Measurements from ENCODE around the gene C2orf49. TPM values are rescaled to one million over a fixed set of nuclear protein-coding genes. Genes with fewer than 3 reads are reported as not detected.

The C2orf49 gene
- 18.5 and 20.1 TPM in 2 replicates for total RNA-seq

DNA sequence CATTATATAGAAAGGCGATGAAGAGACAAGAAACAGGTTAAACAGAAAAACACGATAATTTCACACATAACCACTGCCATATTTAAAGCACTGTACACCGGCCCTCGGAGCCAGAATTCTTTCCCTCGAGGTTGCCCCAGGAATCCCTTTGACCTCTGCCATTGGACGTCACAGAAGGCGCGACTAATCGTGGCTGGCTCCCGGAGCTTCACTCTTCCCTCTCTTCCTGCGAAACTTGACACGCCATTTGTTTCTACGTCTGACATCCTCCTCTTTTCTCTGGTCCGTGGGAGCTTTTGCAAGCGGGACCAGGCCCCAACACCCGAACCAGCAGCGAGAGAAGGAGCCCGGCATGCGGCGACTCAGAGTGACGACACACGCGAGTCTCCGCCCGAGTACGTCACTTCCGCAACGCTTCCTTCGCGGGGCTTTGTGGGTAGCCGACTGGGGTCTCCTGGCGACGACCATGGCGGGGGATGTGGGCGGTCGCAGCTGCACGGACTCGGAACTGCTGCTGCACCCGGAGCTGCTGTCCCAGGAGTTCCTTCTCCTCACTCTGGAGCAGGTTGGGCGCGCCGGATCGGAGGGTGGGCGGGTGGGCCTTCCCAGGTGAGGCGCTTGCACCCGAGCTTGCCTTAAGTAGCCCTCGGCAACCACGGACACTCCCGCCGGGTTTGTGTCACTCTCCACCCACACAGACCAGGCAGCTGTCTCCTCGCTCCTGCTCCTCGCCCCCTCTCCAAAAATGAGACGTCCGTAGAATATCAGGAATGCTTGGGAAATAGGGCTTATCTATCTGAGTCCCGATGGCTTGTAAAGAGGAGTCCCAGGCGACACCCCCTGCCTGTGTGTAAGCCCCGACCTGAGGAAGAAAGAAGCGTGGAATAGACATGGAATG lies at the start of gene C2orf49:
Gene C2orf49, plus strand, starts transcription at position 419 of the 898 bp plus-strand sequence. Its CDS starts 48 bp downstream, at position 467.
- intact Hi-C loops (cut with micrococcal nuclease): loop anchor here (1.0 to 10.0 kb wide), 8 partner anchors 8 to 857 kb away; partner anchors contain the start of genes FHL2, MRPS9, TGFBRAP1 and UXS1

DNA sequence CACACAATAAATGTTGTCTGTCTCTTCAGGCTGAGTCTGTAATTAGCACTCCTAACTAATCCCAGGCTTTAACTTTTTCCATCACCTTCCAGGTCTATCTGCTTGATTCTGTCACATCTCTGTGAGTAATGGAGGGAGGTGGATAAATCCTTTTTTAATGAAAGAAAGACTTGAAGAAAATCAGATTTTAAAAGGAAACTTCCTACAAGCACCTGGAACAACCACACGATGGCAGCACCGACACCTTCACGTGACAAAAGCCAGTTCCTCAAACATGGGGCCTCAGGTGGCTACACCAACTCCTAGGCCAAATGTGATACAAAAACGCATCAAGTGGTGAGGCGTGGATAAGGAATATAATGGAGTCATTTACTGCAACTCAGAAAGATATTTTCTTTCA lies 49.6 kb upstream of the C2orf49 start:
- intact Hi-C loops (cut with micrococcal nuclease): loop anchor here (2.0 kb wide), 1 partner anchor 233 kb away; no protein-coding TSS in a partner anchor

DNA sequence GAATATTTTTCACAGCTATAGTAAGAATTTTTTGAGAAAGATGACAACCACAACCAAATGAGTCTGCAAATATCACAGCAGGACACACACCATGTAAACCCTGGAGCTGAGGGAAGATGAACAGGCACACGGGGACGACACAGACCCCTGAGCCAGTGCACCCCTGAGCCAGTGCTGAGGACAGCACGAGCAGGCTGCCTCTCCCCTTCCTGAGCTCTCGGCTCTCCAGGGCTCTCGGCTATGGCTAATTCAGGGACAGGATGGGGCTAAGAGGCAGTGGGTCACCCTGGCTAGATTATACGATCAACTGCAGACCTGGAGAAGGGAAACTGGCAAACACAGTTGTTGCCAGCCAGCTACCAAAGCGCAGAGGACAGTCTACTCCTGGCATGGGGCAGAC lies 49.2 kb upstream of the C2orf49 start:
- intact Hi-C loops (cut with micrococcal nuclease): no loop called here

DNA sequence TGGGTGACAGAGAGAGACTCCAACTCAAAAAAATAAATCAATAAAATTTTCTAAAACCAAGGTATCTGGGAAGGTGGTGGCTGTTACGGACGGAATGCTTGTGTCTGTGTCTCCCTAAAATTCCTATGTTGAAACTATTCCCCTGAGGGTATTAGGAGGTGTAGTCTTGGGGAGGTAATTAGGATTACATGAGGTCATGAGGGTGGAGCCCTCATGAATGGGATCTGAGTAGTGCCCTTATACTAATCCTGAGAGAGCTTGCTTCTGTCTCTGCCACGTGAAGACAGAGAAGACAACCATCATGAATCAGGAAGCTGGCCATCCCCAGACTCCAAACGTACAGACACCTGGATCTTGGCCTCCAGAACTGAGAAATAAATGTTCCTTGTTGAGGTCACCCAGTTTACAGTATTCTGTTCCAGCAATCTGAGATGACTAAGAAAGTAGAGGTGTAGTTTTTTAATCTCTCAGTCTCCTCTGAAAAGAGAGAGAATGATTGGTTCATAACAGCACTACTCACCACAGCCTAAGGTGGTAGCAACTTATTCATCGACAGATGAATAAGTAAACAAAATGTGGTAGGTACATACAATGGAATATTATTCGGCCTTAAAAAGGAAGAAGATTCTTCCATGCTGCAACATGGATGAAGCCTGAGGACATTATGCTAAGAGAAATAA lies 46.2 kb upstream of the C2orf49 start:
- intact Hi-C loops (cut with micrococcal nuclease): no loop called here

DNA sequence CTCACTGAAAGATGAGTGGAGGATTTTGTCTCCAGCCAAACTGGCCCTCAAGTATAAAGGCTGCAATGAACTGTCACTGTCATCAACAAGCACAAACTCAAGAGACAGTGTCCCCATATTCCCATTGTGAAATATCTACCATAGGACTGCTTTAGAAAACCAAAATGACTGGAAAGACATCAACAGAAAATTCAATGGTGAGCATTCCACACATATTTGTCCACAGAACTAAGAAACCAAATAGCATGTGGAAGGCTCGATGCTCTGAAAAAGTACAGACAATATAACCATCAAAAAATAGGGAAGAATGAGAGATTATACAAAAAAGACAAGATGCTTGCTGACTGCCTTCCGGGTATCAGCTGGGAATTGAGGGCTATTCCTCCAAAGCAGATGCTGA lies 45.4 kb upstream of the C2orf49 start:
- intact Hi-C loops (cut with micrococcal nuclease): no loop called here

DNA sequence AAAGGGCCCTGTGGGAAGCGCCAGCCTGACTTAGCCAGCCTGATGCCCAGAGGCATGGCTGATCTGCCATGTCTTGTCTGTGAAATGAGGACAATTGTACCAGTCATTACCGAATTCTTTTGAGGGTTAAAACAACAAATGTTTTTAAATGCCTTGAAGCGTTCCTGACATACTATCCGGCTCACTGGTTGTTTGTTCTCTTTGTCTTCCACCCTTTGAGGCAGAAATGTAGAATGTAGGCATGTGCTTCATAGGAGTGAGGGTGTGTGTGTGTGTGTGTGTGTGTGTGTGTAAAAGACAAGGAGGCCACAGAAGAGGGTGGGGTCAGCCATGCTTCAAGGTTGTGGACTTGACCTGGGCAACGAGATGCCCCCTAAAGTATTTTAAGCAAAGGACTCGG lies 43.3 kb upstream of the C2orf49 start:
- intact Hi-C loops (cut with micrococcal nuclease): no loop called here

DNA sequence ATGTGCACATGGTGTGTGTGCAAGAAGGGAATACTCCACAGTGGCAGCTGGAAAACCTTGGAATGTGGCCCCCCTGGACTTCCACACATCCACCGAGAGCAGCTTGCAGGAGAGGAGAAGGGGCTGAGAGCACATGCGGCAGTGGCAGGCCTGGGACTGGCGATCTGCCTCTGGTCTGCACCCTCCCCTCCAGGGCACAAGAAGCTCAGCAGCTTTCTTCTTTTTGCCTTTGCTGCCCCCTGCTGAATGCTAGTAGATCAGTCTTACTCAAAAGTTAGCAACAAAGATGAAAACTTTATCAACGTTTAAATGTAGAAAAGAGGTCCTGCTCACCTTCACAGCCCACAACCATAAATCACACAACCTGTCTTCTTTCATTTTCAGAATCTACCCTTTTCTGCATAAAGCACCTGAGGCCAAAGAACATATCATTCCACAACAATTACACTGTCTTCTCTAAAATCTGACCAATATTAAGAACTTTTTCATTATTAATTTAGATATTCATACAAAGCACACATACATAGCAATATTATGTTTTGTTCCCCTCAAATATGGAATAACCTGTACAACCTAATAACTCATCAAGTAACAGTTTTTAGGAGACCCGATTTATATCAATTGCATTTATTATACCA lies 42.4 kb upstream of the C2orf49 start:
- intact Hi-C loops (cut with micrococcal nuclease): loop anchor here (1.0 kb wide), 1 partner anchor 181 kb away; no protein-coding TSS in a partner anchor

DNA sequence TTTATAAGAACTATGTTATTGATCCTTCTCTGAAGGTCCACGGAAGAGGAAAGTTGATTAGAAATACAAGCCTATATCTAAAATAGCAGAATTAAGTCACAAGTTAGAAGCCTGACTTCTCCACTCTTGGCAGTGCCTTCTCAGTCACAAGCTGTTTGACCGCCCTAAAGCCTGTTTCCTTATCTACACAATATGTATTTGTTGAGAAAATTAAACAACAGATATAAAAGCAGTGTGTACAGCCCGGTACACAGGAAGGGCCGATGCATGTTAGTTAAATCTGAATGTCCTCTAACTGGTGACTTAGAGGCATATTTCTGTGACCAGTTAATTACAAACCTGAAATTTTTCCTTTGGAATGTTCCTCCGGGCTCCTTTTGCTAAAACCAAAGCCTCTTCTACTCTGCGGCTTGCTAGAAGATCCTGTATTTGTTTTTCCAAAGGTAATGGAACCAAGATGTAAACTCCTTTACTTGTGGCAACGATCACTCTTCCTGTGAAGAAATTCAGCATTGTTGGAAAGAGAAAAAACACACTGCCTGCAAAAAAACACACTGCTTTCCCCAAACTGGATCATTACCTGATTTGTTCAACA lies 41.2 kb upstream of the C2orf49 start:
- intact Hi-C loops (cut with micrococcal nuclease): no loop called here

DNA sequence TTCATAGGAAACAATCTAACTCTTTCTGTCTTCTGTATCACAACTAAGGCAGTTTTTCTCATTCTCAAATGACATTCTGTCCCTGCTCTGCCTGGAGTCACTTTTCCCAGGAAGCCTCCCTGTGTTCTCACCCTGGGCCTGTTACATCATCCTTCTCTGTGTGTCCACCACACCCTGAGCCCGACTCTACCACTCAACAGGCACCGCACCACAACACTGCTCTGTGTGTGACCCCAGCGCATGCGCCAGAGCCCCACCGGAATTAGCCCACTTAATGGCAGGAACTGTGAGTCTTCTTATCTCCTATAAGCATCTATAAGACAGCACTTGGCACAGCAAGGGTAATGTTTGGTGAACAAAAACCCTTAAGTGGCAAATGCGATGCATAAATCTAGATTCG lies 40.1 kb upstream of the C2orf49 start:
- intact Hi-C loops (cut with micrococcal nuclease): no loop called here

DNA sequence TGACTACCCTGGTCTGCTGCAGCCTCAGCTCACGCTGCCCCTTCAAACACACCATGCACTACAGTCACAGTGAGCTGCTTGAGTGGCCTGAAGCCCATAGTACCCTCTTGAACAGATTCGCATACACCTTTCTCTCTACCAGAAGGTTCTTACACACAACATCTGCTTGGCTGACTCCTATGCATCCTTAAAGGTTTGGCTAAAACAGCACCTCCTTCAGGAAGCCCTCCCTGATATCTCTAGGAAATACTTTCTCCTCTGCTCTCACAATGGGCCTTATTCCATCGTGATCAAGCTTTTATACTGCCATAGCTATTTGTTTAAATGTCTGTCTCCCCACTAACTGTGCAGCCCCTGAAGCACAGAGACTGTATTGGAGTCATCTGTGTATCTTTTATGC lies 39.3 kb upstream of the C2orf49 start:
- intact Hi-C loops (cut with micrococcal nuclease): no loop called here

DNA sequence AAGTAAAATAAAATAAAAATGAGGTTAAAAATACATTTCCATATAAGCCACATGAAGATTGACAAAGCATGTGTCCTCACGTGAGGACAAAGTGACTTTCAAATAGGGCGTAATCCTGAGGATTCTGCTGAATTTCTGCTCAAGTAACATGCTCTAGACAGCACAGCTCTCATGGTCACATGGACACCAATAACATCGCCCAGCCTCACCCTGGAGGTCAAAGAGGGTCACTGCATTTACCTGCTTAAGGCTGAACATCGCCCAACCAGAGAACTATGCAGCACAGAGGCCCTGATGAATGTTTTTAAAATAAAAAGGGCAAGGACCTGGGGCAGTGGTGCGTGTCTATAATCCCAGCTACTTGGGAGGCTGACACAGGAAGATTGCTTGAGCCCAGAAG lies 38.0 kb upstream of the C2orf49 start:
- intact Hi-C loops (cut with micrococcal nuclease): no loop called here

DNA sequence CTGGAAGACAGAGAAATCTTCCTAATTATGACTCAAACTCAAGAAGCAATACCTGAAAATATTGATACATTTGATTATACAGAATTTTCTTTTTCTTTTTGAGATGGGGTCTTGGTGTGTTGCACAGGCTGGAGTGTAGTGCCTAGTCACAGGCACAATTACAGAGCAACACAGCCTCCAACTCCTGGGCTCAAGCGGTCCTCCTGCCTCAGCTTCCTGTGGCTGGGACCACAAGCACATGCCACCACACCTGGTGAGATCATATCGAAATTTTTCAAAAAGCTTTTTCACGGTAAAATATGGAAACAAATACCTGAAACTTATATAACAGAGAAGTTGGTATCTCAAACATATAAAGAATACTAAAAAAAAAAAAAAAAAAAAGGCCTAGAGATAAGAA lies 35.7 kb upstream of the C2orf49 start:
- intact Hi-C loops (cut with micrococcal nuclease): no loop called here

DNA sequence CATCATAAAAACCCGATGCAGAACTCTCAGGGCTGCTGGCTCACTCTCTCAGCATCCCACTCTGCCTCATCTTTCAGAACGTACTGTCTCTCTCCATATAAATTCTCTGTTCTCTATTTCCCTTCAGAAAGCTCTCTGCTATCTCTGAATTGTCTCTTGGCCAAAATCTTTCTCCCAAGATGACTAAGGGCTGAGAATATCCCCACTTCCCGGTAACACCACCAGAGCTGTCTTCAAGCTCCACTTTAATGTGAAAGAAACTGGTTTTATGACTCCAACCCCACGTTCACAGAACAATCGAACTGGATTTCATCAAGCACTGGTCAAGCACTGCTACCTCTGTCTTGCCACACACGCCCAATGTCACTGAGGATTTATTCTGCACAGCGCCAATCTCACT lies 30.2 kb upstream of the C2orf49 start:
- intact Hi-C loops (cut with micrococcal nuclease): no loop called here

DNA sequence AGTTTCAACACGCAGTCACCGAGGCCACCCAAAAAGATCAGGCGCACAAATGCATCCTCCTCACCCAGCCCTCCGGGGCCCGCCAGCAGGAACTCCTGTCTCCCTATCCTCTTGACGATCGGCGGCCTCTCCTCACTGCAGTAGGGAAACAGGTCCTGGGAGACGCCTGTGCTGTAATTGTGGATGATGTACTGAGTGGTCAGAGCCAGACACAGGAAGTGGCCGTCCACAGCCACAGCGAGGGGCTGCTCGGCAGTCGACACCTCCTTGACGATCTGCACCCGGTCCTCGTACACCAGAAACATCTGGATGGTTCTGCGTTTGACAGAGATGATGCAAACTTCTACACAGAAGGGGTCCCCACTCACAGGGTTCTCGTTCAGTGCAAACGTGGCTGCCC lies 29.8 kb upstream of the C2orf49 start:
- intact Hi-C loops (cut with micrococcal nuclease): no loop called here

DNA sequence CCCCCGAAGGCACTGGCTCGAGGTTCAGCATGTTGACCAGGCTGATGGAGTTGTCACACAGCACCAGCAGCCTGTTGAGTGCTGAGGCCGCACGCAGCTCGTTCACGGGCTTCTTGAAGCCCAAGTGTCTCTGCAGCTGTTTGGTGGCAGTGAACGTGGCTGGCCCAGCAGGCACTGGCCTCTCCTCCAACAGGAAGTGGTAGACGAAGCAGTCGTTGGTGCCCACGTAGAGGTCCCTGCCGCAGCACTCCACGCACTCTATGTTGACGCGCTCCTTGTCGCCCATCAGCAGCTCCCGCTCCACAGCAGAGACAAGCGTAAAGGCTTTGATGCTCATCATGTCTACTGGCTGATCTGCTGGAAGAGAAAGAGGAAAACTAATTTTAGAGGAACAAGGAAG lies 29.4 kb upstream of the C2orf49 start:
- intact Hi-C loops (cut with micrococcal nuclease): no loop called here

DNA sequence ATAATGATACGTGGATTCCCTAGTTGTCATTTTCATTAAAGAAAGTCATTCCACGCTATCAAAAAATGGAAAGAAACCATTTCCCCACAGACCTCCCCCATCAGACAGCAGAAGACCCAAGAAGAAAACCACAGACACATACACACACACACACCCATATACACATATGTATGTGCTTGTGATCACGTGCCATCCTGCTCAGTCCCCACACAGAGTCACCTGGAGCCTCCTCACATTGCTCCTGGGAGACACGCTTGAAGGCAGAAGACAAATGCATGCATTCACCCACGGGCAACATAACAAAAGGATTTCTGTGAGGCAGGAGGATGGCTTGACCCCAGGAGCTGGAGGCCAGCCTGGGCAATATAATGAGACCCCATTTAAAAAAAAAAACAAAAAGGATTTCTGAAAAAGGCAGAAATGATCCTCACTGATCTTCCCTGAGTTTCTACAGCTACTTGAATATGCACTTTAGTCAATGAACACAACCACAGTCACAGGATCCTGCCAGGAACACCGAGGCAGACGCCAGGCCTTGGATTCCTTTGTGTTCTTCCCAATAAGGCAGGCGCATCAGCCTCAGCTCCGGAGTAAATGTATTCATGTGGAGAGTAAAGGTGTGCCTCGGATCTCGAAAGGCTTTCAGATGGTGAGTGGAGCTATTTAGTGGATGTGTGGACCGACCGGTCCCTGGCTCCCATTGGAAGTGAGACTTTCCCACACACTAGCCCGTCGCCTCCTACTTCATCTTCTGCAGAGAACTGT lies 28.8 kb upstream of the C2orf49 start:
- intact Hi-C loops (cut with micrococcal nuclease): no loop called here

DNA sequence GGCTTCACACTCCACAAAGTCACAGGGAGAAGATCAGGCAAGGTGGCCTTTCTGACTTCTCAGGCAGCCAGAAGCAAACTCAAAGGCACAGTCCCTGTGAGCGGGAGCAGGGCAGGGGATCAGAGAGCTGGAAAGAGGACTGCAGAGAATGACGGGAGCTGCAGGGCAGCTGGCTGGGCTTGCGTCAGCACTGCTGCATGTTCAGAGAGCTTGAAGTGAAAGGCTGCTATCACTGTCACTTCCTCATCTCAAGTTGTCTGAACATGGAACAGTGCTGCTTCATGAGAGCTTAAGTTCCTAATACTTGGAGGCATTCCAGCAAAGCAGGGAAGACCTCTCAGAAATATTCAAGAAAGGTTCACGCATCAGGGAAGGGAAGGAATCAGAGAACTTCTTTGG lies 28.2 kb upstream of the C2orf49 start:
- intact Hi-C loops (cut with micrococcal nuclease): no loop called here

DNA sequence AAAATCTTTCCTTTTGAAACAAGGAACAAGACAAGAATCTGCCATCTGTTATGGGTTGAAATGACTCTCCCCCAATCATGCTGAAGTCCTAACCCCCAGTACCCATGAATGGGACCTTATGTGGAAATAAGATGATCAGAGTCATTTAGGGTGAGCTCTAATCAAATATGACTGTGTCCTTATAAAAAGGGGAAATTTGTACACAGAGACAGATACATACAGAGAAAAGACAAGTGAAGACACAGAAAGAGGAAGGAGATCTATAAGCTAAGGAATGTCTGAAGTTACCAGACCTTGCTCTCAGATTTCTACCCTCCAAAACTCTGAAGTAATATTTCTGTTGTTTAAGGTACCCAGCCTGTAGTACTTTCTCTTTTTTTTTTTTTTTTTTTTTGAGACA lies 23.5 kb upstream of the C2orf49 start:
- intact Hi-C loops (cut with micrococcal nuclease): no loop called here

DNA sequence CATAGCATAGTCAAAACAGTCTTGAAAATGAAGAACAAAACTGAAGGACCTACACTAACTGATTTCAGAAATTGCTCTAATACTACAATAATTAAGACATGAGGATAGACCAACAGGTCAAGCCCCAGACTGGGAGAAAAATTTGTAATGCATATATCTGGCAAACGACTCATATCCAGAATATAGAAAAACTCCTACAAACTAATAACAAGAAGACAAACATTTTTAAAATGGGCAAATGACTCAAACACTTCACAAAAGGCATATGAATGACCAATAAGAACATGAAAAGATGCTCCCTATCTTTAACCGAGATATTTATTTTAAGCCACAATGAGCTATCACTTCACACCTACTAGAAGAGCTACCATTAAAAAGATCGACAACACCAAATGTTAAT lies 22.0 kb upstream of the C2orf49 start:
- intact Hi-C loops (cut with micrococcal nuclease): no loop called here

DNA sequence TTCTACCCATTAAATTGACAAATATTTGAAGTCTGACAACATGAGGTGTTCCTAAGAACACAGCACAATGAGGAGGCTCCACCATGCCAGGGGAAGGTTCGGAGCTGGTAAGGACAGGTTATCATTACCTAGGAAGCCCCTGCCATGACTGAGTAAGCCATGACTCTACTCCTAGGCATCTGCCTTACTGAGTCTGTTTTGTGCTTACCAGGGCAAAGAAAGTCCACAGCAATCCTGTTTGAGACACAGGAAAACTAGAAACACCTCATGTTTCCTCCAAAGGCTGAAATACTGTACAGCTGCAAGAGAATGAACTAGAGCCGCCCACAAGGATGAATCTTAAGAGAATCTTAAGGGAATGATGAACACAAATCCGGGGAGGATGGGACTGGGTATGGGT lies 19.4 kb upstream of the C2orf49 start:
- intact Hi-C loops (cut with micrococcal nuclease): no loop called here

DNA sequence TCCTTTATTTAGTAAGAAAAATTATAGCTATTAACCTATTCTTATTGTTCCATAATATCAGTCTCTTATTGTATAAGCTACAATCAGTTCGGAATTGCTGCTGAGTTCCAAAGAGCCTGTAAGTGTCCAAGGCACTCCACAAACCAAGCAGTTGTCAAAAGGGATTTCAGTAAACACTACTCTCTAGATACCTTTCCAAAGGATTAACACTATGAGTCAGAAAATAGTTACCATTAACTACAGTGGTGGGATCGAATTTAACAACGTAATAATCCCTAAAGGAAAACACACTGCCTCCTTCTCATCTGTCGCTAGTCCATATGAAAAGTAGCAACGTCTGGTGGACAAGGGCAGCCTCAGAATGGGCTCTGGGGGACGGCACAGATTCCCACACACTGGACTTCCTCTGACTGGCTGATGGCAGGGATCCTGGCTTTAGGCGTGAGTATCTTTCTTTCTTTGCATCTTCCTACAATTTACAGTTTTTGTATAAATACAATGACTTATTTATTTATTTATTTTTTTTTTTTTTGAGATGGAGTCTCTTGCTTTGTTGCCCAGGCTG lies 16.6 kb upstream of the C2orf49 start:
- intact Hi-C loops (cut with micrococcal nuclease): no loop called here
